Measurements from ENCODE around the gene OR10V1.
"Not testable (repeated sequence)": the region's sequence is repeated elsewhere in the genome, so short reads cannot be mapped to it uniquely, and the experiment has no call there.

OR10V1 gene

GRCh38 chr11:59708537-59708936 lies 5.1 kb downstream of the OR10V1 start:
- DNase-seq: no peak

DNA sequence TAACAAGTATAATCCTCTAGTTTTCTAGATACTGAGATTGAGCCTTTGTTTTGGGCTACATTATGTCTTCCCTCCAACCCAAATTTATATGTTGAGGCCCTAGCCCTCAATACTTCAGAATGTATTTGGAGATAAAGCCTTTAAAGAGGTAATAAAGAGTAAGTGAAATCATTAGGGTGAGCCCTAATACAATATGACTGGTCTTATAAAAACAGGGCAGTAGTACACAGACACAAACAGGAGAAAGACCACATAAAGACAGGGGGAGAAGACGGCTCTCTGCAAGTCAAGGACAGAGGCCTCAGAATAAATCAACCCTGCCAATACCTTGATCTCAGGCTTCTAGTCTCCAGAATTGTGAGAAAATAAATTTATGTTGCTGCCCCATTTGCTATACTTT lies 6.3 kb downstream of the OR10V1 start:
- DNase-seq: no peak

DNA sequence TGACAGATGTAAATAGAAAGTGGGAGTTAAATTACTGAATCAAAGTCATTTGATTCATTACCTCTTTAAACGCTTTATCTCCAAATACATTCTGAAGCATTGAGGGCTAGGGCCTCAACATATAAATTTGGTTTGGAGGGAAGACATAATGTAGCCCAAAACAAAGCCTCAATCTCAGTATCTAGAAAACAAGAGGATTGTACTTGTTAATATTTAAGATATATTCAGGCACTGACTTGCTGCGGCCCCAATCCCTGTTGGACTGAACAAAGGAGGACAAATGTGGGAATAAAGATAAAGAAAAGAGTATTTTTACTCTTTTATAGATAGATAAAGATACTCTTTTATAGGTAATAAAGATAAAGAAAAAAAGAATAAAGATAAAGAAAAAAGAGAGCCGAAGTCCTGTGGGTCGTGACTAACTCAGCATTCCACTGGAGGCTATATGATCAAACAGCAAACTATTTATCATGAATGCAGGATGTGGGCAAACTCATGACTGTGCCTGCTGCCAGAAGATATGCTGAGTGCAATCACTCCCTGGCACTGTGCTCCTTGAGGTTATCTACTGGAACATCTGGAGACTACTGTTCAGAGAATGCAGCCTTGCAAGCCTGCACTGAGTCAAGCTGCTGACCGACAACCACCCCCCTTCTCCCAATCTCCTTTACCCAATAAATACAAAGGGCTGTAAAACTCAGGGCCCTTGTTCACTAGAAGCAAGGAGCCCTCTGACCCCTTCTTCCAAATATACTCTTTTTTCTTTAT lies 6.9 kb downstream of the OR10V1 start:
- peak; percentile 77 for DNase-seq

GRCh38 chr11:59705294-59705693 lies 8.4 kb downstream of the OR10V1 start:
- no peak for DNase-seq

DNA sequence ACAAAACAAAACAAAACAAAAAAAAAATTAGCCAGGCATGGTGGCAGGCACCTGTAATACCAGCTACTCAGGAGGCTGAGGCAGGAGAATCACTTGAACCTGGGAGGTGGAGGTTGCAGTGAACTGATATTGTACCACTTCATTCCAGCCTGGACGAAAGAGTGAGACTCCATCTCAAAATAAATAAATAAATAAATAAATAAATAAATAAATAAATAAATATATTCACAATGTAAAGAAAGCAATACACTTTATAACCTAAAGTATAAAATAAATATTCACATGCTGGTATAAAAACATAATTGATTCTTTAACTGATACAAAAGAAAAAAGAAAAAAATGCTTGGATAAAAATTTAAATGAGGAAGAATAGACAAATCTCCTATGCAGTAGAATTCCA lies 10.1 kb downstream of the OR10V1 start:
- DNase-seq: not testable (repeated sequence)

DNA sequence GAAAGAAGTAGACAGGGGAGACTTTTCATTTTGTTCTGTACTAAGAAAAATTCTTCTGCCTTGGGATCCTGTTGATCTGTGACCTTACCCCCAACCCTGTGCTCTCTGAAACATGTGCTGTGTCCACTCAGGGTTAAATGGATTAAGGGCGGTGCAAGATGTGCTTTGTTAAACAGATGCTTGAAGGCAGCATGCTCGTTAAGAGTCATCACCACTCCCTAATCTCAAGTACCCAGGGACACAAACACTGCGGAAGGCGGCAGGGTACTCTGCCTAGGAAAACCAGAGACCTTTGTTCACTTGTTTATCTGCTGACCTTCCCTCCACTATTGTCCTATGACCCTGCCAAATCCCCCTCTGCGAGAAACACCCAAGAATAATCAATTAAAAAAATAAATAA lies 13.5 kb downstream of the OR10V1 start:
- DNase-seq: not testable (repeated sequence)

DNA sequence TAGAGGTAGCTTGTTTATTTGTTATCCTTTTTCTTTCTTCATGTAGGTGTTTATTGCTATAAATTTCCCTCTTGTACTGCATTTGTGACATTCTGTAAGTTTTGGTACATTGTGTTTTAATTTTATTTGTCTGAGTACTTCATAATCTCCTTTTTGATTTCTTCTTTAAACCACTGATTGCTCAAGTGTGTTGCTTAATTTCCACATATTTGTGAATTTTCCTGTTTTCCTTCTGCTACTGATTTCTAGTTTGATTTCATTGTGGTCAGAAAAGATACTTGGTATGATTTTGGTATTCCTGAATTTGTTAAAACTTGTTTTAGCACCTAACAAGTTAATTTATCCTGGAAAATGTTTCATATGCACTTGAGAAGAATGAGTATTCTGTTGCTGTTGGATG lies 15.1 kb downstream of the OR10V1 start:
- DNase-seq: no peak

DNA sequence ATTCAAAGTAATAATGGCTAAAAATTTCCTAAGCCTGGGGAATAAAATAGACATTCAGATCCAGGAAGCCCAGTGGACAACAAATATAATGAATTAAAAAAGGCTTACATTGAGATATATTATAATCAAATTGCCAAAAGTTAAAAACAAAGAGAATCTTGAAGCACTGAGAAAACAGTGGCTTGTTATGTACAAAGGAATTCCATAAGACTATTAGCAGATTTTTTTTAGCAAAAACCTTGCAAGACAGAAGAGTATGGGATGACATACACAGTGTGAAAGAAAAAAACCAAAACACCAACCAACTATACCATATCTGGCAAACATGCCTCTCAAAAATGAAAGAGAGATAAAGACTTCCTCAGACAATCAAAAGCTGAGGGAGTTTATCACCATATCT lies 20.7 kb downstream of the OR10V1 start:
- no peak for DNase-seq

DNA sequence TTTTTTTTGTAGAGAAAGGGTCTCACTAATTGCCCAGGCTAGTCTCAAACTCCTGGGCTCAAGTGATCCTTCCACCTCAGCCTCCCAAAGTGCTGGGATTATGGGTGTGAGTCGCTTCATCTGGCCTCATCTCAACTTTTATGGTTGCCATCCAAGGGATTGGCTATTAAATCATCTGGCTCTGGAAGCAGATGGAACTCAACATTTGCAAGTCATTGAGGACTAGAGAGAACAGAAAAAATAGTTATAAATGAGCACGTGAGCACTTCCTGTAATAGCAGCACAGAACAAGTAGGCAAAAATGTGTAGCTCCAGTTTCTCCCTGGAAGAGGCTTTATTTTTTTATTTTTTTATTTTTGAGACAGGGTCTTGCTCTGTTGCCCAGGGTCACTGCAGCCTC lies 22.5 kb downstream of the OR10V1 start:
- DNase-seq: no peak

DNA sequence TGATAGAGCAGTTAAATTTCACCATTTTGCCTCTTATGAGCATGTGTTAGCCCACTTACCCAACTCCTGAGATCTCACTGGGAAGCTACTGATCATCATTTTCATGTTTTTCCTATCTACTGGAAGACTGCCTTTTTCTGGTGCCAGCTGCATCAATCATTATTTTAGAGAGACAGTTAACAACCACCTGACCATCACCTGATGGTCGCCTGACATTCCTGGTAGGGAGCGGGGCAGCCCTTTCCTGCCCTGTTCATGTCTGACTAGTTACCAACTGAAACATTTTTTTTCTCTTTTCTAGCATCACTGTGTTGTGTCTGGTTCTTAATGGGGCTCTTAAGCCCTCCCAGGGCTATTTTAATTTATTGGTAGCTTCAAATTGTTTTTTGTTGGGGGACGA lies 24.6 kb downstream of the OR10V1 start:
- no peak for DNase-seq

- not testable (repeated sequence) for DNase-seq
Observed at GRCh38 chr11:59681260-59681725, 32.4 kb downstream of the OR10V1 start.

GRCh38 chr11:59680287-59681154 lies 33.1 kb downstream of the OR10V1 start:
- DNase-seq: peak; percentile 37

- DNase-seq: no peak
Observed at GRCh38 chr11:59679347-59679746, 34.3 kb downstream of the OR10V1 start.

DNA sequence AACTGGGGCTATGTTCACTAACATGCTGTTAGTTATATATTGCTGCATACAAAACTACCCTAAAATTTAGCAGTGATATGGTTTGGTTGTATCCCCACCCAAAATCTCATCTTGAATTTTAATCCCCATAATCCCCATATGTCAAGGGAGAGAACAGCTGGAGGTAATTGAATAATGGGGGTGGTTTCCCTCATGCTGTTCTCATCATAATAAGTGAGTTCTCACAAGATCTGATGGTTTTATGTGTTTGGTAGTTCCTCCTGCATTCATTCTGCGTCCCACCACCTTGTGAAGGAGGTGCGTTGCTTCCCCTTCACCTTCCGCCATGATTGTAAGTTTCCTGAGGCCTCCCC lies 34.9 kb downstream of the OR10V1 start:
- no peak for DNase-seq

- no peak for DNase-seq
Observed at GRCh38 chr11:59678118-59678812, 35.4 kb downstream of the OR10V1 start.

- no peak for DNase-seq
Observed at GRCh38 chr11:59676205-59676604, 37.4 kb downstream of the OR10V1 start.

DNA sequence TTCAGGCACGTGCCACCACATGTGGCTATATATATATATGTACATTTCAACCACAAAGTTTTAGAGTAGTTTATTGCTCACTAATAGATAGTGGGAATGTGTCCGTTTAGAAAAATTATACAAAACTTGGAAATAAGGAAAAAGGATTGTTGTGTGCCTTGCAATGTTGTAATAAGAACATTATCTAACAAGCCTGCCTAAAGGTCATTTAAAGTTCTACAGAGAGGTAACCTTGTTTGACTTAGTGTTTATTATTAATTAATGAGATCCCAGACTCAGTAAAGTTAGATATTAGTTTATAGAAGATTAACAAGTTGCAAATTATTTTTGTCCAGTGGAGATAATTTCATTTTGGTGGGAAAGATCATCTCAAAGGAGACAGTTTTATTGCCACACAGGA lies 39.4 kb downstream of the OR10V1 start:
- DNase-seq: no peak

DNA sequence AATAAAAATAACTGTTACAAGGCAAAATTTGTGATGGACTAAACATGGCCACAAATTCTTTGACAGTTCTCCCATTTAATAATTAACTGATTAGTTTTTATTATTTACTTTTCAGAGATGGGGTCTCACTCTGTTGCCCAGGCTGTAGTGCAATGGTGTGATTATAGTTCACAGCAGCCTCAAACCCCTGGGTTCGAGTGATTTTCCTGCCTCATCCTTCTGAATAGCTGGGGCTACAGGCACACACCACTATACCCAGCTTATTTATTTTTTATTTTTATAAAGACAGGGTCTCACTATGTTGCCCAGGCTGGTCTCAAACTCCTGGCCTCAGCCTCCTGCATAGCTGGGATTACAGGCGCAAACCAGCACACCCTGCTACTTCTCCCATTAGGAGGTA lies 40.4 kb downstream of the OR10V1 start:
- no peak for DNase-seq

DNA sequence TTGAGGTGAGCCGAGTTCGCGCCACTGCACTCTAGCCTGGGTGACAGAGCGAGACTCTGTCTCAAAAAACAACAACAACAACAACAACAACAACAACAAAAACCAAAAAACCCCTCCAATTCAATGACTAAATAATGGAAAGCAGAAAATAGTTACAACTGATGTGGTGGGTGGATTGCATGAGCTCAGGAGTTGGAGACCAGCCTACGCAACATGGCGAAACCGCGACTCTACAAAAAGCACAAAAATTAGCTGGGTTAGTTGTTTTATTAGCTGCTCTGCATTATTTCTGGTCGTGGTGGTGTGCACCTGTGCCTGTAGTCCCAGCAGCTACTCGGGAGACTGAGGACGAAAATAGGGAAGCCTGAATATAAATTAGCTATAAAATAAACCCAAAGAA lies 42.2 kb downstream of the OR10V1 start:
- no peak for DNase-seq

DNA sequence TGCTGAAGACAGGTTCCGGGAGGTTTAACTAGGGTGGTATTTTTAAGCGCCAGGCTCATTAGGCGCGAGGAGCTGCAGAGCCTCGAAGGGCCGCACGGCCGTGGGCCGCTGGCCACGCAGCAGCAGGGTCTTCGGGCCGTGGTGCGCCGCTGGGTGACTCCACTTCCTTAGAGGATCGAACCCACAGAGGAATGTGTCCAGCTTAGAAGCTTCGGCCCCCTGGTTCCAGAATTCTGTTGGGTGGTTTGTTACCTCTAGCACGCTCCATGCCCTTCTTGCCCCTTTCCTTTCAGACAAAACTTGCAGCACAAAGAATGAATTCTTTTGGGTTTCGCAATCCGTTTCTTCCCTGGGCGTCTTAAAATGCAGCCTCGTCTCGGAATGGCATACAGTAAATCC lies 44.0 kb downstream of the OR10V1 start:
- no peak for DNase-seq

DNA sequence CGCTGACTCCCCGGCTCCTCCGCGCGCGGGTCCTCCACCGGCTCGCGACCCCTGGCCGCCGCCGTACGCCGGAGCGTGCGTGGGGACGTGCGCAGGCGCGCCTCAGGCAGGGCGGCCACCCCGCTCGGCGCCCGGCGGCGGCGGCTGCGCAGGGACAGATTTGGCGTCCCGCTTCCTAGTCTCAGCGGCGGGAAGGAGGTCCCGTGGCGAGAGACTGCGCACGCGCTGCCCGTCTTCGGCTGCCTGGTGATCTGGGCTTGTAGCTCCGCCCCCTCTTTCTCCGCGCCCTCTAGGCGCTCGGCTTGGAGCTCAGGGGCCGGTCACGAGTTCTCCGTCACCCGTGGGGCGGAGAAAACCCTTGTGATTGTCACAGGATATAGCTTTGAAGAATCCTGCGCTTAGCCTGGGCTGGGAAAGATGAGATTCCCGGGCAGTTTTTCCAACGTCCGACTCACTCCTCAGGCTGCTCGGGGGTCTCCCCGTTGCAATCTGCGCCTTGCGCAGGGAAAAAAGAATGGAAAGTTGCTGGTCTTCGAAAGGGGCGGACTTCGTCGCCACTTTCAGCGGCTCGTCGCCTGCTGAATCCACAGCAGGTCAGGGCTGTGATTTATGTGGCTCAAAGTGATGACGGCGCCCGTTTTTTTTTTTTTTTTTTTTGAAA lies 44.6 kb downstream of the OR10V1 start, which contains the start of gene PATL1:
Gene PATL1 (minus strand): TSS at position 88 of the 661 bp plus-strand sequence. CDS start 142 bp downstream, outside the sequence.
- peak; percentile 96 for DNase-seq

GRCh38 chr11:59668188-59668949 lies 45.3 kb downstream of the OR10V1 start:
- peak; percentile 32 for DNase-seq

Measured in T1000 (cell line).